H9 (cell line): Measurements from ENCODE around the gene HCN1. TPM values are rescaled to one million over a fixed set of nuclear protein-coding genes. Genes with fewer than 3 reads are reported as not detected.

ENCODE experiments used
- DNase-seq: peaks from one replicate; pipeline ENCODE4 v3.0.0-alpha.2; 2017
- H2AFZ ChIP-seq: one replicate; pipeline ENCODE4 v1.6.1; 2013; ENCODE audit warnings: mild to moderate bottlenecking, low read length, control low read depth, moderate library complexity
- H2AK5ac ChIP-seq: 2 replicates; pipeline ENCODE4 v1.6.1; 2013; ENCODE audit warnings: low read length, control low read depth, mixed read lengths; ENCODE audit not compliant: insufficient read length
- H2BK120ac ChIP-seq: one replicate; pipeline ENCODE4 v1.6.1; 2013; ENCODE audit warnings: low read depth, mild to moderate bottlenecking, low read length, control low read depth, inconsistent platforms; ENCODE audit not compliant: poor library complexity, severe bottlenecking
- H2BK12ac ChIP-seq: 2 replicates; pipeline ENCODE4 v1.6.1; 2013; ENCODE audit warnings: low read length, control low read depth, mixed read lengths, low read depth; ENCODE audit not compliant: insufficient read length
- H2BK15ac ChIP-seq: 2 replicates; pipeline ENCODE4 v1.6.1; 2013; ENCODE audit warnings: low read depth, low read length, control low read depth
- H2BK20ac ChIP-seq: one replicate; pipeline ENCODE4 v1.6.1; 2013; ENCODE audit warnings: low read depth, mild to moderate bottlenecking, low read length, control low read depth, inconsistent platforms; ENCODE audit not compliant: poor library complexity, severe bottlenecking
- H2BK5ac ChIP-seq: 2 replicates; pipeline ENCODE4 v1.6.1; 2013; ENCODE audit warnings: low read length, control low read depth, mixed read lengths; ENCODE audit not compliant: insufficient read length
- H3K14ac ChIP-seq: 2 replicates; pipeline ENCODE4 v1.6.1; 2013; ENCODE audit warnings: low read length, control low read depth; ENCODE audit not compliant: insufficient read depth
- H3K18ac ChIP-seq: 2 replicates; pipeline ENCODE4 v1.6.1; 2013; ENCODE audit warnings: low read depth, mild to moderate bottlenecking, mixed read lengths, low read length, control low read depth; ENCODE audit not compliant: insufficient read length
- H3K23ac ChIP-seq: 2 replicates; pipeline ENCODE4 v1.6.1; 2013; ENCODE audit warnings: low read length, control low read depth, mixed read lengths, low read depth; ENCODE audit not compliant: insufficient read length
- H3K23me2 ChIP-seq: 2 replicates; pipeline ENCODE4 v1.6.1; 2013; ENCODE audit warnings: low read depth, mild to moderate bottlenecking, mixed read lengths, low read length, control low read depth; ENCODE audit not compliant: insufficient read length, poor library complexity, severe bottlenecking
- H3K27ac ChIP-seq: 2 replicates; pipeline ENCODE4 v1.5.1; 2013; ENCODE audit warnings: low read length, control low read depth, mixed read lengths, low read depth; ENCODE audit not compliant: insufficient read length
- H3K27me3 ChIP-seq: 2 replicates; pipeline ENCODE4 v1.6.1; 2013; ENCODE audit warnings: low read length, control low read depth, inconsistent platforms; ENCODE audit not compliant: insufficient read depth
- H3K4ac ChIP-seq: 2 replicates; pipeline ENCODE4 v1.6.1; 2013; ENCODE audit warnings: low read depth, mild to moderate bottlenecking, control low read depth, inconsistent platforms, low read length, moderate library complexity
- H3K4me1 ChIP-seq: 2 replicates; pipeline ENCODE4 v1.6.1; 2013; ENCODE audit warnings: low read length, control low read depth, inconsistent platforms; ENCODE audit not compliant: insufficient read depth
- H3K4me2 ChIP-seq: 2 replicates; pipeline ENCODE4 v1.6.1; 2013; ENCODE audit warnings: low read length, control low read depth, mixed read lengths; ENCODE audit not compliant: insufficient read length, insufficient read depth
- H3K56ac ChIP-seq: 2 replicates; pipeline ENCODE4 v1.6.1; 2013; ENCODE audit warnings: low read depth, mild to moderate bottlenecking, mixed read lengths, low read length, control low read depth; ENCODE audit not compliant: insufficient read length
- H3K79me1 ChIP-seq: 2 replicates; pipeline ENCODE4 v1.6.1; 2013; ENCODE audit warnings: low read depth, mild to moderate bottlenecking, moderate library complexity, low read length, control low read depth, inconsistent platforms; ENCODE audit not compliant: insufficient read depth, poor library complexity, severe bottlenecking
- H3K79me2 ChIP-seq: 2 replicates; pipeline ENCODE4 v1.6.1; 2013; ENCODE audit warnings: low read length, control low read depth, inconsistent platforms; ENCODE audit not compliant: insufficient read depth
- H3K9ac ChIP-seq: 2 replicates; pipeline ENCODE4 v1.6.1; 2013; ENCODE audit warnings: low read length, control low read depth, mixed read lengths; ENCODE audit not compliant: insufficient read length; ENCODE audit errors: extremely low read depth
- H3K9me3 ChIP-seq: one replicate; pipeline ENCODE4 v1.6.1; 2013; ENCODE audit warnings: low read depth, low read length, inconsistent platforms; ENCODE audit not compliant: control insufficient read depth
- H3T11ph ChIP-seq: one replicate; pipeline ENCODE4 v1.6.1; 2013; ENCODE audit warnings: mild to moderate bottlenecking, low read length, control low read depth, inconsistent platforms
- H4K20me1 ChIP-seq: one replicate; pipeline ENCODE4 v1.6.1; 2013; ENCODE audit not compliant: control insufficient read depth, insufficient read length, insufficient read depth
- H4K5ac ChIP-seq: 2 replicates; pipeline ENCODE4 v1.6.1; 2013; ENCODE audit warnings: low read depth, mild to moderate bottlenecking, mixed read lengths, low read length, control low read depth; ENCODE audit not compliant: insufficient read length
- H4K8ac ChIP-seq: replicated peaks from 2 replicates; pipeline ENCODE4 v1.6.1; 2013; ENCODE audit warnings: low read length, control low read depth, mixed read lengths, low read depth; ENCODE audit not compliant: insufficient read length
- H4K91ac ChIP-seq: 2 replicates; pipeline ENCODE4 v1.6.1; 2013; ENCODE audit warnings: low read depth, mild to moderate bottlenecking, moderate library complexity, mixed read lengths, low read length, control low read depth; ENCODE audit not compliant: insufficient read length
- H3K27ac Mint-ChIP-seq, 3 experiments: 2 replicates in 2 of 3; 3 replicates in 1 of 3; pipeline ENCODE4 v1.8.0; 2020 to 2021; ENCODE audit warnings: mixed read lengths in 3 of 3, mild to moderate bottlenecking in 1 of 3, moderate library complexity in 1 of 3
- H3K27me3 Mint-ChIP-seq: 2 replicates; pipeline ENCODE4 v1.8.0; 2021; ENCODE audit warnings: low read depth, mild to moderate bottlenecking, moderate library complexity, mixed read lengths
- H3K36me3 Mint-ChIP-seq, 3 experiments: 2 replicates in 2 of 3; 3 replicates in 1 of 3; pipeline ENCODE4 v1.8.0; 2020 to 2021; ENCODE audit warnings: low read depth in 3 of 3, mixed read lengths in 3 of 3; ENCODE audit not compliant: insufficient read depth in 1 of 3
- H3K4me1 Mint-ChIP-seq, 2 experiments: 2 replicates each; pipeline ENCODE4 v1.8.0; 2020; ENCODE audit warnings: mixed read lengths in 2 of 2
- H3K4me3 Mint-ChIP-seq, 2 experiments: 2 replicates in 1 of 2; 3 replicates in 1 of 2; pipeline ENCODE4 v1.8.0; 2020 to 2021; ENCODE audit warnings: mild to moderate bottlenecking in 2 of 2, mixed read lengths in 2 of 2, moderate library complexity in 1 of 2
- H3K9me3 Mint-ChIP-seq, 2 experiments: 2 replicates in 1 of 2; 3 replicates in 1 of 2; pipeline ENCODE4 v1.8.0; 2020; ENCODE audit warnings: mild to moderate bottlenecking in 2 of 2, mixed read lengths in 2 of 2, moderate library complexity in 1 of 2
- total RNA-seq: library from RNA; stranded (reverse); gene quantifications from 2 replicates; pipeline ENCODE4 v1.2.1, GENCODE V29; 2021
- TF ChIP-seq, protein P1 (sequence below): fragments of 200-600 bp; sonication (generic); conservative IDR thresholded peaks from 3 replicates; pipeline ENCODE4 v1.8.0; 2021; ENCODE audit warnings: antibody characterized with exemption, mild to moderate bottlenecking

The HCN1 gene
- total RNA-seq, 1 experiment from 2014 or later, result 4.6 TPM

DNA sequence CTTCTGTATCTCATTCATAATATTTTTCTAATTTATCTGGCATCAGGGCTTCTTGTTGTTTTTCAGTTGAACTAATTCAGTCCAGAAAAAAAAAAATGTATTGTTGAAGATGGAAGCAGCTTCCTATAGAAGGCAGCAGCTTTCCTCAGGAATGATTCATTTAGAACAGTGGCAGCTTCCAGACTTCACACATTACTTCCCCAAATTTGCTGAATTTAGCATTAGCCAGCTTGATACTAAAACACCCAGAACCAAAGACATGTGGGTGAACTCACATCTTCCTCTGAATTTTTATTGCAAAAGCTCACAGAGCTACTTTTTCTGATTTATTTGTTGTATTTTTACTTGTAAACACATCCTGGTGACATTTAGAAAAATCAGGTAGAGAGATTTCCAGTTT lies 53.8 kb downstream of the HCN1 start:
- Mint-ChIP-seq H3K27ac (no peak overlapping the region), H3K27me3 (no peaks in the 10 kb centered on the region), H3K4me1 (no peaks in the 10 kb centered on the region), H3K36me3 (no peaks in the 10 kb centered on the region), H3K4me3 (no peak overlapping the region), H3K9me3 (no peaks in the 10 kb centered on the region)
- Histone ChIP-seq H3K23ac (no peak overlapping the region), H4K91ac (no peak overlapping the region), H2AK5ac (no peak overlapping the region), H4K8ac (no peak overlapping the region), H3K18ac (no peak overlapping the region), H3K4ac (no peak overlapping the region), H3K14ac (no peak overlapping the region), H2BK120ac (no peak overlapping the region), H3K9me3 (no peaks in the 10 kb centered on the region), H3K23me2 (no peaks in the 10 kb centered on the region), H2BK20ac (no peak overlapping the region), H4K20me1 (no peaks in the 10 kb centered on the region), H2BK15ac (no peak overlapping the region), H3K4me2 (no peak overlapping the region), H3K79me1 (no peaks in the 10 kb centered on the region), H3K27me3 (no peaks in the 10 kb centered on the region), H2BK12ac (no peak overlapping the region), H3K79me2 (no peaks in the 10 kb centered on the region), H3K27ac (no peak overlapping the region), H3K56ac (no peak overlapping the region), H3T11ph (no peak overlapping the region), H3K4me1 (no peaks in the 10 kb centered on the region), H4K5ac (no peak overlapping the region), H2BK5ac (no peak overlapping the region), H2AFZ (no peak overlapping the region), H3K9ac (no peak overlapping the region)
- TF ChIP-seq, protein P1, sequence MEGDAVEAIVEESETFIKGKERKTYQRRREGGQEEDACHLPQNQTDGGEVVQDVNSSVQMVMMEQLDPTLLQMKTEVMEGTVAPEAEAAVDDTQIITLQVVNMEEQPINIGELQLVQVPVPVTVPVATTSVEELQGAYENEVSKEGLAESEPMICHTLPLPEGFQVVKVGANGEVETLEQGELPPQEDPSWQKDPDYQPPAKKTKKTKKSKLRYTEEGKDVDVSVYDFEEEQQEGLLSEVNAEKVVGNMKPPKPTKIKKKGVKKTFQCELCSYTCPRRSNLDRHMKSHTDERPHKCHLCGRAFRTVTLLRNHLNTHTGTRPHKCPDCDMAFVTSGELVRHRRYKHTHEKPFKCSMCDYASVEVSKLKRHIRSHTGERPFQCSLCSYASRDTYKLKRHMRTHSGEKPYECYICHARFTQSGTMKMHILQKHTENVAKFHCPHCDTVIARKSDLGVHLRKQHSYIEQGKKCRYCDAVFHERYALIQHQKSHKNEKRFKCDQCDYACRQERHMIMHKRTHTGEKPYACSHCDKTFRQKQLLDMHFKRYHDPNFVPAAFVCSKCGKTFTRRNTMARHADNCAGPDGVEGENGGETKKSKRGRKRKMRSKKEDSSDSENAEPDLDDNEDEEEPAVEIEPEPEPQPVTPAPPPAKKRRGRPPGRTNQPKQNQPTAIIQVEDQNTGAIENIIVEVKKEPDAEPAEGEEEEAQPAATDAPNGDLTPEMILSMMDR, result no peak
- DNase-seq, result no peak
